ENCODE measurements around the gene CISD1. TPM values are rescaled to one million over a fixed set of nuclear protein-coding genes. Genes with fewer than 3 reads are reported as not detected.

The CISD1 gene
- total RNA-seq, 2 donors from 2014 or later: 6.6 to 7.5 TPM

DNA sequence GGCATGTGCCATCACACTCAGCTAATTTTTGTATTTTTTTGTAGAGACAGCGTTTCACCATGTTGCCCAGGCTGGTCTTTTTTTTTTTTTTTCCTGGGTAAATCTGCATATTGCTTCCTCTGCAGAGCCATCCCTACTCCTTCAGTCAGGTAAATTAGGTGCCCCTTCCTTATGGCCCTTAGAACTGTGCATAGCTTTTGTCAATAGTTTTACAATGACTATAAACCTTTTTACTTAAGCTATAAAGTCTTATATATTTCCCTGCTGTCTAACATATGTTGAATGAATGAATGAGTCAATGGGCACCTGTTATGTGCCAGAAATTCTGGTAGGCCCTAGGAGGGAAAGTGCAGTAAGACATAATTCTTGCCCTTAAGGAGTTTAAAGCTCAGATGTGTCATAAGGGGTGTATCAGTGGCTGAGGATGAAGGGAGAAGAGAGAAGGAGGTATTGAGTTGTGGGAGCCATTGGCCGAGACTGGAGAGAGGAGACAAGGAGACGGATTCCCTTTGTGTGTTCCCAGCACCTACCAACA is 35.2 kb downstream of the CISD1 start:
- H3K9me3 ChIP-seq (ENCODE audit: control insufficient read depth, low read length, poor library complexity, severe bottlenecking): no peaks in the 10 kb centered on the region
- Mint-ChIP-seq H3K4me1 (no peaks in the 10 kb centered on the region), H3K36me3 (ENCODE audit: low read depth) (peaks cover 2% of the 10 kb centered on the region), H3K4me3 (no peak overlapping the region), H3K27me3 (peaks cover 58% of the 10 kb centered on the region), H3K27ac (peak overlapping the region; percentile 24)
- no peak for ATAC-seq
- DNase-seq: no peak

DNA sequence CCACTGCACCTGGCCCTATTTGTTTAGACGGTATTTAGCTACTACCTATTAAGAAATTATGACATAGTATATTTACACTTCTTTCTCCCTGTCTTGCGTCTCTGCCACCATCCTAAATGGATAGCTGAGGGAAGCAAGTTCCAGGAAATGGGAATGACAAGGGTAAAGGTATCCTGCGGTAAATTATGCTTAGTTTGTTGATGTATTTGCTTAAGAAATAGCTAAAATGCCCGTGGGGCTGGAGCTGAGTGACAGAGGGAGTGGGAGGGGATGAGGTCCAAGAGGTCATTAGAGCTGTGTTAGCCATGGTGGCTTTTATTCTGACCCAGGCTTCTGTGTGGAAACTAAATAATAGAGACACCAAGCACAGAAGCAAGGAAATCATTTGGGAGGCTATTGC is 36.9 kb downstream of the CISD1 start:
- Mint-ChIP-seq H3K4me3 (no peak overlapping the region), H3K4me1 (no peaks in the 10 kb centered on the region), H3K27me3 (peaks cover 65% of the 10 kb centered on the region), H3K36me3 (ENCODE audit: low read depth) (peaks cover 2% of the 10 kb centered on the region), H3K27ac (no peak overlapping the region)
- no peaks in the 10 kb centered on the region for H3K9me3 ChIP-seq (ENCODE audit: control insufficient read depth, low read length, poor library complexity, severe bottlenecking)
- no peak for ATAC-seq
- no peak for DNase-seq

DNA sequence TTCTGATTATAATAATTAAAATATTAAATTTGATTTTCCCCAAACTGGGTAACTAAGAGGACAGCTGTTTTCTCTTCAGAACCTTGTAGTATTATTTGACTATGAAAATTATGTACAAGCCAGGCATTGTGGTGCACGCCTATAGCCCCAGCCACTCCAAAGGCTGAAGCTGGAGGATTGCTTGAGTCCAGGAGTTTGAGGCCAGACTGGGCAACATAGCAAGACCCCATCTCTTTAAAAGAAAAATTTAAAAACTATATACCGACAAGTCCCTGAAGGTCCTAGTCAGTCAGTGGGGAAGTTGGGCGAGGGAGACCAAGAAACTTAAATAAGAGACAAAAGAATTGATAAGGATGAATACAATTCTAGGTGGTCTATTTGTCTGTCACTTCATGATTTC is 38.7 kb downstream of the CISD1 start:
- Mint-ChIP-seq H3K36me3 (ENCODE audit: low read depth) (peaks cover 2% of the 10 kb centered on the region), H3K4me1 (no peaks in the 10 kb centered on the region), H3K27me3 (peaks cover 56% of the 10 kb centered on the region), H3K27ac (no peak overlapping the region), H3K4me3 (no peak overlapping the region)
- no peaks in the 10 kb centered on the region for H3K9me3 ChIP-seq (ENCODE audit: control insufficient read depth, low read length, poor library complexity, severe bottlenecking)
- no peak for DNase-seq
- ATAC-seq: no peak

DNA sequence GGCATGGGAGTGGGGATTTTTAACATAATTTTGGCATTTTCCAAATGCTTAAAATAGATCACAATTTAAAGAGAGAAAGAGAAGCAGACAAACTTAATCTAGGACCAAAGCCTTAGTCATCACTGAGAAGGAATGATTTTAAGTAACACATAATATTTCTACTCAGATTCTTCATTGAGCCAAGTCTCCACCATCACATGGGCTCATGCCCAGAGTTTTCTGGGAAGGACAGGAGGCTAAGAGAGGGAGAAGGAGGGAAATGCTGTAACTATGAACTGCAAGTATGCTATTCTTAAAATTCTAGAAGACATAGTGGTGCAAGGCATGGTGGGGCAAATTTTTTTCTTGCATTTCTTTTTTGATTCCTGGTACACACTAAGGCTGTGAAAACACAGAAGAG is 42.1 kb downstream of the CISD1 start:
- H3K9me3 ChIP-seq (ENCODE audit: control insufficient read depth, low read length, poor library complexity, severe bottlenecking): no peaks in the 10 kb centered on the region
- Mint-ChIP-seq H3K4me3 (no peak overlapping the region), H3K36me3 (ENCODE audit: low read depth) (no peaks in the 10 kb centered on the region), H3K27ac (no peak overlapping the region), H3K27me3 (peaks cover 35% of the 10 kb centered on the region), H3K4me1 (no peaks in the 10 kb centered on the region)
- ATAC-seq (no peak), DNase-seq (no peak)

DNA sequence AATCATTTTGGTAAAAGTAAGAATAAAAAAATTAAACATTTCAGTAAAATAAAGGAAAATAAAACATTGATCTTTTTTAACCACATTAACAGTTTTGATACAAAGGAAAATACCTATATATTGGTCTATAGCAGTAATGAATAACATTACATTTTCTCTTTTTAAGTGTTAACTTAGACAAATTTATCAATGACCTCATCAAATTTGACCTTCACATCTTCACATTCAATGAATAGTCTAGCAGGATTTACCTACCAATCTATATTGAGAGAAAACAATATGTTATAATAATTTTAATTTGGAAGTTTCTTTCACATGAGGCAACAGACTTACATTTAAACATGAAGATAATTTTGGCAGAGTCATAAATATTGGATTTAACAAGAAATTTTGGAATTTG is 47.9 kb downstream of the CISD1 start:
- Mint-ChIP-seq H3K27ac (no peak overlapping the region), H3K27me3 (peaks cover 4% of the 10 kb centered on the region), H3K4me3 (no peak overlapping the region), H3K36me3 (ENCODE audit: low read depth) (no peaks in the 10 kb centered on the region), H3K4me1 (no peaks in the 10 kb centered on the region)
- H3K9me3 ChIP-seq (ENCODE audit: control insufficient read depth, low read length, poor library complexity, severe bottlenecking): no peaks in the 10 kb centered on the region
- DNase-seq: no peak
- ATAC-seq: no peak

DNA sequence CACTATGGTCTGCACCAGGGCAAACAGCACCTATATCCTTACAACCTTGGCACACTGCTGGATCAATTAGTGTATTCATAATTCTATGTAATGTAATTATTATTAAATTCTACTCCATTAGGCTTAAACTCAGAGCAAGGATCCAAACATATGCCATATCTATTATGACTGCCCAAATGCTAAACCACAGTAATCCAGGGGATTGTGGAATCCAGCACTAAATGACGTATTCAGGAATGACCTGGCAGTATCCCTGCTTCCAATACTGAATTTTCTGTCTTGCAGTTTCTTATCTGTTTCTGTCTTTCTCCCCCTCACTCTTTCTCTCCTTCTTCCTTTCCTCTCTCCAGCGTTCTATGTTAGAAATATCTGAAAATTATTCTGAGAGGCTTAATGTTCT is 49.4 kb downstream of the CISD1 start:
- no peak for ATAC-seq
- Mint-ChIP-seq H3K4me3 (no peak overlapping the region), H3K27ac (no peak overlapping the region), H3K36me3 (ENCODE audit: low read depth) (no peaks in the 10 kb centered on the region), H3K4me1 (peaks cover 7% of the 10 kb centered on the region), H3K27me3 (peaks cover 4% of the 10 kb centered on the region)
- no peak for DNase-seq
- H3K9me3 ChIP-seq (ENCODE audit: control insufficient read depth, low read length, poor library complexity, severe bottlenecking): no peaks in the 10 kb centered on the region

DNA sequence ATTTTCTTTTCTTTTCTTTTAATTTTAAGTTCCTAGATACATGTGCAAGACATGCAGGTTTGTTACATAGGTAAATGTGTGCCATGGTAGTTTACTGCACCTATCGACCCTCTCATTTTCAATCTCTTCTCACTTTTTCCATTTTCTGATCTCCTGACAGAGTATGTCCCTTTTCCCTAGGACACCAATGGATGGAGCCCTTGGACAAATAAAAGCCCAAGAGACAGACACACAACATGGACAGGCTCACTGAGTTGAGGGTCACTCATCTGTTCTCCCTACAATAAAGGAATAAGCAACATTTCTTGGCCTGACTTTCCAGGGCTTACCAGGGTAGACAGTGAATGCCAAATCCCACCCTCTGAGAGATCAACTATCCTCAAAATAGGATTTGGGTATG is 50.6 kb downstream of the CISD1 start:
- no peaks in the 10 kb centered on the region for H3K9me3 ChIP-seq (ENCODE audit: control insufficient read depth, low read length, poor library complexity, severe bottlenecking)
- Mint-ChIP-seq H3K4me3 (no peak overlapping the region), H3K27ac (no peak overlapping the region), H3K27me3 (peaks cover 4% of the 10 kb centered on the region), H3K36me3 (ENCODE audit: low read depth) (no peaks in the 10 kb centered on the region), H3K4me1 (peaks cover 7% of the 10 kb centered on the region)
- DNase-seq (no peak), ATAC-seq (no peak)

DNA sequence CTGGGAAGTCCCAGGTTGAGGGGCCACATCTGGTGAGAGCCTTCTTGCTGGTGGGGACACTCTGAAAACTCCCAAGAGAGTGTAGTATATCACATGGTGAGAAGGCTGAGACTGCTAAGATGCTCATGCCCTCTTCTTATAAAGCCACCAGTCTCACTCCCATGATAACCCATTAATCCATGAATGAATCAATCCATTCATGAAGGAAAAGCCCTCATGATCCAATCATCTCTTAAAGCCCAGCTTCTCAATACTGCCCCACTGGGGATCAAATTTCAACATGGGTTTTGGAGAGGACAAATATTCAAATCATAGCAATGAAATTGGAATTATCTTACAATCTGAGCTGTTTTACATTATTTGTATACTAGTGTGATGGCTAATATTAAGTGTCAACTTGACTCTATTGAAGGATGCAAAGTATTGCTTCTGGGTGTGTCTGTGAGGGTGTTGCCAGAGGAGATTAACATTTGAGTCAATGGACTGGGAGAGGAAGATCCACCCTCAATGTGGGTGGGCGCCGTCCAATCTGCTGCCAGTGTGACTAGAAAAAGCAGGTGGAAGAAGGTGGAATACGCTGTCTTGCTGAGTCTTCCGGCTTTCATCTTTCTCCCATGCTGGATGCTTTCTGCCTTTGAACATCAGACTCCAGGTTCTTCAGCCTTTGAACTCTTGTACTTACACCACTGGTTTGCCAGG is 51.5 kb downstream of the CISD1 start:
- H3K36me3 Mint-ChIP-seq (ENCODE audit: low read depth): no peaks in the 10 kb centered on the region
- H3K9me3 ChIP-seq (ENCODE audit: control insufficient read depth, low read length, poor library complexity, severe bottlenecking): no peaks in the 10 kb centered on the region
- no peak overlapping the region for H3K4me3 Mint-ChIP-seq
- DNase-seq: no peak
- H3K4me1 Mint-ChIP-seq: peaks cover 7% of the 10 kb centered on the region
- no peak overlapping the region for H3K27ac Mint-ChIP-seq
- ATAC-seq: no peak
- peaks cover 5% of the 10 kb centered on the region for H3K27me3 Mint-ChIP-seq

DNA sequence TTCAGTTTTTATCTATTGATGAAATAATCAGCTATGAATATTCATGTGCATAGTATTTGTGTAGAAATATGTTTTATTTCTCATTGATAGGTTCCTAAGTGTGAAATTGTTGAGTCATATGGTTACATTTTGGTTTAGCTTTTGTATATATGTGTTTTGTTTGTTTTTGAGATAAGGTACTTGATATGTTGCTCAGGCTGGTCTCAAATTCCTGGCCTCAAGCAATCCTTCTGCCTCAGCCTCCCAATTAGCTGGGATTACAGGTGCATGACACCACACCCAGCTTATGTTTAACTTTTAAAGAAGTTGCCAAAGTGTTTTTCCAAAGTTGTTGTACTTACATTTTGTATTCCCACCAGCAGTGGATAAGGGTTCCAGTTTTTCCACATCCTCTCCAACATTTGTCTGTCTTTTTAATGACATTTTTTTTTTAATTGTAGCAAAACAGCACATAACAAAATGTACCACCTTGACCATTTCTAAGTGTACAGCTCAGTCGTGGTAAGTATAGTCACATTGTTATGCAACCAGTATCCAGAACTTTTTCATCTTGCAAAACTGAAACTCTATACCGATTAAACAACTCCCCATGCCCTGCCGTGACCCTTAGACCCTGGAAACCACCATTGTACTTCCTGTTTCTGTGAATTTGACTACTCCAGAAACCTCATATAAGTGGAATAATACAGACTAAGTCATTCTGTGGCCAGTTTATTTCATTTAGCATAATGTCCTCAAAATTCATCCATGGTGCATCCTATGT is 53.3 kb downstream of the CISD1 start:
- ATAC-seq (peak; percentile 59), DNase-seq (no peak)
- no peak overlapping the region for H3K4me3 Mint-ChIP-seq
- H3K9me3 ChIP-seq (ENCODE audit: control insufficient read depth, low read length, poor library complexity, severe bottlenecking): no peaks in the 10 kb centered on the region
- no peaks in the 10 kb centered on the region for H3K36me3 Mint-ChIP-seq (ENCODE audit: low read depth)
- peaks cover 7% of the 10 kb centered on the region for H3K4me1 Mint-ChIP-seq
- H3K27me3 Mint-ChIP-seq: peaks cover 18% of the 10 kb centered on the region
- H3K27ac Mint-ChIP-seq: no peak overlapping the region

DNA sequence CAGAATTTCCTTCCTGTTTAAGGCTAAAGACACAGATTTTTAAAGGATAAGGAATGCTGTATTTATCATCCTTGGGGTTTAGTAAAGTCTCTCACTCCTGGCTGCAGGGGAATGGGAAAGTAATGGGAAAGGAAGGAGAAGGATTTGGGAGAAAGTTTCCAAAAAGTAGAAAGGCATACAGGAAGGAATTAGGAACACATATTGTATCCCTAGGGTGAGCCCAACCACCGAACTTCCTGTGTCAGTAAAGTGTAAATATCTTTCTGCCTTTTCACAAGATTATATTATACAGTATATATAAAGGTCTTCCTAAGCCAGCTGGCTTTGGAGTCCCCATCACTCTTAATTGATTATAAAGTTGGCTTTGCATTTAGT is 53.9 kb downstream of the CISD1 start:
- no peak overlapping the region for H3K4me3 Mint-ChIP-seq
- no peaks in the 10 kb centered on the region for H3K36me3 Mint-ChIP-seq (ENCODE audit: low read depth)
- DNase-seq: no peak
- ATAC-seq: no peak
- no peak overlapping the region for H3K27ac Mint-ChIP-seq
- peaks cover 18% of the 10 kb centered on the region for H3K27me3 Mint-ChIP-seq
- peaks cover 7% of the 10 kb centered on the region for H3K4me1 Mint-ChIP-seq
- no peaks in the 10 kb centered on the region for H3K9me3 ChIP-seq (ENCODE audit: control insufficient read depth, low read length, poor library complexity, severe bottlenecking)

DNA sequence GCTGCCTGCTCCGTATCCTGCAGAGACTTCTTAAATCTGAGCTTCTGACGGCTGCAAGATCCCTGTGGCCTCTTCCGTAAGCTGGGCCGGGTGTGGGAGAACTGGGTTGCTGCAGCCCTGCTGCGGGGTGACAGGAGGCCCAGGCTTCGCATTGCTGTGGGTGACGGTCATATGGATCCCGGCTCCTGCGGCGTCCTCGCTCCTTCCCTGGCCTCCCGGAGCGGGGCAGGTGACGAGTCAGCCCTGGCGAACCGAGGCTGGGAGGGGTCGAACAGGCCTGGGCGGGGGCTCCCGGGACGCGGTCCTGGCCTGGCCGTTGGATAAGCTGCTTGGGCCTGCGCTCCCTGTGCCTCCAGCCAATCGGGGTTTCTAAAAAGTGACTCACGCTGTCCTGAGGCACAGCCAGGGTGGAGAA is 58.0 kb downstream of the CISD1 start:
- no peaks in the 10 kb centered on the region for H3K9me3 ChIP-seq (ENCODE audit: control insufficient read depth, low read length, poor library complexity, severe bottlenecking)
- Mint-ChIP-seq H3K4me1 (peaks cover 7% of the 10 kb centered on the region), H3K27me3 (peaks cover 14% of the 10 kb centered on the region), H3K36me3 (ENCODE audit: low read depth) (no peaks in the 10 kb centered on the region), H3K27ac (no peak overlapping the region), H3K4me3 (no peak overlapping the region)
- DNase-seq (no peak), ATAC-seq (no peak)

DNA sequence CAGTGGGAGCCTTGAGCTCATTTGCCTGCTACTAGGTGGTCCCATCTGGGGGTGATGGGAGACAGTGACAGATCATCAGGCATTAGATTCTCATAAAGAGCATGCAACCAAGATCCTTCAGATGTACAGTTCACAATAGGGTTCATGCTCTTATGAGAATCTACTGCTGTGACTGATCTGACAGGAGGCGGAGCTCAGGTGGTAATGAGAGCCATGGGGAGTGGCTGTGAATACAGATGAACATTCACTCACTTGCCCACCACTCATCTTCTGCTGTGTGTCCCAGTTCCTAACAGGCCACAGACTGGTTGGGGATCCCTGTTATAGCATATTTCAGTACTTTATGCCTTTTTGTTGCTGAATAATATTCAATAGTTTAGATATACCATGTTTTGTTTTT is 59.3 kb downstream of the CISD1 start:
- Mint-ChIP-seq H3K36me3 (ENCODE audit: low read depth) (no peaks in the 10 kb centered on the region), H3K4me3 (no peak overlapping the region), H3K4me1 (no peaks in the 10 kb centered on the region), H3K27ac (no peak overlapping the region), H3K27me3 (peaks cover 14% of the 10 kb centered on the region)
- H3K9me3 ChIP-seq (ENCODE audit: control insufficient read depth, low read length, poor library complexity, severe bottlenecking): no peaks in the 10 kb centered on the region
- ATAC-seq: no peak
- no peak for DNase-seq

DNA sequence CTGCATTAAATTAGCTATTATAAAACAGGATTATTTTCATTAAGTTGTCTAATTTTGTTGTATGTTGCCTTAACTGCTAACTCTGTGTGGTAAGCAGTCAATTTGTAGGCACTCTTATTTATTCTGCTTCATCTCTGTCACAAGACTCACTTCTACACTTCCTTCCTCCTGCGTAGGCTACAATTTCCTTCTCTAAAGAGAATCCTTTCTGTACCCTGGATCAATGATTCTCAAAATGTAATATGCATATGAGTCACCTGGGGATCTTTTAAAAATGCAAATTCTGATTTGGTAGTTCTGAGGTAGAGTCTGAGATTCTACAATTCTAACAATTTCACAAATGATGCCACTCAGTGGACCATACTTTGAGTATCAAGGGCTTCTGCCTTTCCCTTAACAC is 61.5 kb downstream of the CISD1 start:
- Mint-ChIP-seq H3K4me1 (peaks cover 6% of the 10 kb centered on the region), H3K4me3 (no peak overlapping the region), H3K27ac (no peak overlapping the region), H3K27me3 (peaks cover 14% of the 10 kb centered on the region), H3K36me3 (ENCODE audit: low read depth) (no peaks in the 10 kb centered on the region)
- no peak for DNase-seq
- no peak for ATAC-seq
- H3K9me3 ChIP-seq (ENCODE audit: control insufficient read depth, low read length, poor library complexity, severe bottlenecking): no peaks in the 10 kb centered on the region

DNA sequence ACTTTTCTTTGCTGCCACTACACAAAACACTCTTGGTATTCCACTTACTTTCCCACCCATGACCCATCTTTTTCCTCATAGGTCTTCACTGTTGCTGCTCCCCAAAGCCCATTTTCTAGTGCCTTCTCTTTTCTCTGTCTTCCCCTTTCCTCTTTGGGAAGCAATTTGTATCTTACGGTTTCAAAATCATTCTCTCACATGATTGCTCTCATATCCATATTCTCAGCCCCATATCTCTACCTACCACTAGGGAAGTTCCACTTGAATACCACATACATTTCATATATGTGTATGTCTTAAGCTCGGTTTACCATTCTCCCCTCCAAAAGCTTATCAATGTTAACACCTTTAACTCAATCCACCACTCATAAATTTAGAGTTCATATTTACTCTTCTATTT is 62.7 kb downstream of the CISD1 start:
- Mint-ChIP-seq H3K4me1 (peaks cover 16% of the 10 kb centered on the region), H3K4me3 (no peak overlapping the region), H3K36me3 (ENCODE audit: low read depth) (no peaks in the 10 kb centered on the region), H3K27ac (no peak overlapping the region), H3K27me3 (peaks cover 2% of the 10 kb centered on the region)
- no peak for DNase-seq
- ATAC-seq: no peak
- H3K9me3 ChIP-seq (ENCODE audit: control insufficient read depth, low read length, poor library complexity, severe bottlenecking): no peaks in the 10 kb centered on the region
